Measurements from ENCODE around the gene PRKAB2. TPM values are rescaled to one million over a fixed set of nuclear protein-coding genes. Genes with fewer than 3 reads are reported as not detected.
"Not testable (repeated sequence)": the region's sequence is repeated elsewhere in the genome, so short reads cannot be mapped to it uniquely, and the experiment has no call there.

PRKAB2 gene
- total and polyA plus RNA-seq, 2 donors, result 5.5 to 10.1 TPM

GRCh38 chr1:147167365-147167764 is 4.9 kb downstream of the PRKAB2 start:
- no peak overlapping the region for H3K4me3 ChIP-seq (ENCODE audit: low read length in 2 of 2)
- no peak for DNase-seq (ENCODE audit: low read depth in 6 of 9, low spot score in 9 of 9)
- H3K27ac ChIP-seq (ENCODE audit: low read depth in 1 of 2, low read length in 1 of 2), result no peak overlapping the region
- peaks cover 6 to 9% of the 10 kb centered on the region in 2 donors for H3K4me1 ChIP-seq (ENCODE audit: control insufficient read depth in 2 of 2, insufficient read depth in 2 of 2, low read length in 2 of 2)
- H3K36me3 ChIP-seq (ENCODE audit: control insufficient read depth in 2 of 2, insufficient read depth in 2 of 2, low read length in 1 of 2), result no peaks in the 10 kb centered on the region
- no peaks in the 10 kb centered on the region for H3K27me3 ChIP-seq (ENCODE audit: control insufficient read depth in 2 of 2, insufficient read depth in 1 of 2, low read length in 1 of 2)
- WGBS, result 93% methylated on average over 1 of the region's 1 CpG
- no peaks in the 10 kb centered on the region for H3K9me3 ChIP-seq (ENCODE audit: control insufficient read depth in 2 of 2, insufficient read depth in 1 of 2, low read length in 1 of 2)

GRCh38 chr1:147163019-147163418 is 9.3 kb downstream of the PRKAB2 start:
- no peak overlapping the region for H3K27ac ChIP-seq (ENCODE audit: low read depth in 1 of 2, low read length in 1 of 2)
- peaks cover 13 to 28% of the 10 kb centered on the region in 2 donors for H3K36me3 ChIP-seq (ENCODE audit: control insufficient read depth in 2 of 2, insufficient read depth in 2 of 2, low read length in 1 of 2)
- H3K4me3 ChIP-seq (ENCODE audit: low read length in 2 of 2), result no peak overlapping the region
- H3K9me3 ChIP-seq (ENCODE audit: control insufficient read depth in 2 of 2, insufficient read depth in 1 of 2, low read length in 1 of 2), result no peaks in the 10 kb centered on the region
- 98% methylated on average over 1 of the region's 1 CpG for WGBS
- no peak for DNase-seq (ENCODE audit: low read depth in 6 of 9, low spot score in 9 of 9)
- H3K4me1 ChIP-seq (ENCODE audit: control insufficient read depth in 2 of 2, insufficient read depth in 2 of 2, low read length in 2 of 2), result no peaks in the 10 kb centered on the region
- H3K27me3 ChIP-seq (ENCODE audit: control insufficient read depth in 2 of 2, insufficient read depth in 1 of 2, low read length in 1 of 2), result no peaks in the 10 kb centered on the region

DNA sequence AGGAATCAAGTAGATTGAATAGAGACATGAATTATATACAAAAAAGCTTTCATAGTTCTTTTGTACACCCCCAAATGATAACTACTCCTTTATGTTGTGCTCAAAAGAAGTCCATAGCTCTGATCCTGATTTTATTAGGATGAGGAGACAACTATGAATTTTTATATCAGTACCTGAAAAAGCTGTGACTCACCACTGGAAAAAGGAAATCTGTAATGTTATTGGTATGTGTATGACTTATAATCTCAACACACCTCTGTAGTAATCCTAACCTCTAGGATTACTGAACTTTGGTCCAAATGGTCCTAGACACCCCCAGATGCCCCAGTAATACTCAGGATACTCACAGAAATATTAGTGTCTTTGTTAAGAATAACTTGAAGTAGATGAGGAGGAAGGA is 10.2 kb downstream of the PRKAB2 start:
- no peak overlapping the region for H3K4me3 ChIP-seq (ENCODE audit: low read length in 2 of 2)
- peaks cover 13 to 31% of the 10 kb centered on the region in 2 donors for H3K36me3 ChIP-seq (ENCODE audit: control insufficient read depth in 2 of 2, insufficient read depth in 2 of 2, low read length in 1 of 2)
- H3K27me3 ChIP-seq (ENCODE audit: control insufficient read depth in 2 of 2, insufficient read depth in 1 of 2, low read length in 1 of 2), result no peaks in the 10 kb centered on the region
- no peak overlapping the region for H3K27ac ChIP-seq (ENCODE audit: low read depth in 1 of 2, low read length in 1 of 2)
- H3K9me3 ChIP-seq (ENCODE audit: control insufficient read depth in 2 of 2, insufficient read depth in 1 of 2, low read length in 1 of 2), result no peaks in the 10 kb centered on the region
- no peak for DNase-seq (ENCODE audit: low read depth in 6 of 9, low spot score in 9 of 9)
- no peaks in the 10 kb centered on the region for H3K4me1 ChIP-seq (ENCODE audit: control insufficient read depth in 2 of 2, insufficient read depth in 2 of 2, low read length in 2 of 2)

DNA sequence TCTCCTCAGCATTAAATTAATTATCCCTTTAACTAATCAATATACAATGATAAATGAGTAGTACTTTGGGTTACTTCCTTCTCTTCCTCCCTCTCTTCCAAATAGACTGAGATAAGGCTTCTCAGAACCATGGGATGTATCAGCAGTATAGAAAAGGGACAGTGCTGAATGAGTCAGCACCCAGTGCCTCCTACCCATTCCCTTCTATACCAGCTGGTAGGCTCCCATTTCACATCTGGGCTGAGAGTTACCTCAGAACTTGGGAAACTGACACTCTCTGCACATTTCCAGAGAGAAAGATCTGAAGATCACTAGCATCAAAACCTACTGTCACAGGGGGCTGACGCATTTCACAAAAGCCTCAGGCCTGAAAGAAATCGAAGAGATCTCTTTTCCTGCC is 15.2 kb downstream of the PRKAB2 start:
- H3K36me3 ChIP-seq (ENCODE audit: control insufficient read depth in 2 of 2, insufficient read depth in 2 of 2, low read length in 1 of 2), result peaks cover 13 to 29% of the 10 kb centered on the region in 2 donors
- DNase-seq (ENCODE audit: low read depth in 6 of 9, low spot score in 9 of 9); H3K27ac ChIP-seq (ENCODE audit: low read depth in 1 of 2, low read length in 1 of 2); H3K27me3 ChIP-seq (ENCODE audit: control insufficient read depth in 2 of 2, insufficient read depth in 1 of 2, low read length in 1 of 2); H3K4me3 ChIP-seq (ENCODE audit: low read length in 2 of 2); H3K9me3 ChIP-seq (ENCODE audit: control insufficient read depth in 2 of 2, insufficient read depth in 1 of 2, low read length in 1 of 2); H3K4me1 ChIP-seq (ENCODE audit: control insufficient read depth in 2 of 2, insufficient read depth in 2 of 2, low read length in 2 of 2): not testable (repeated sequence)
- 96% methylated on average over 2 of the region's 2 CpGs for WGBS

DNA sequence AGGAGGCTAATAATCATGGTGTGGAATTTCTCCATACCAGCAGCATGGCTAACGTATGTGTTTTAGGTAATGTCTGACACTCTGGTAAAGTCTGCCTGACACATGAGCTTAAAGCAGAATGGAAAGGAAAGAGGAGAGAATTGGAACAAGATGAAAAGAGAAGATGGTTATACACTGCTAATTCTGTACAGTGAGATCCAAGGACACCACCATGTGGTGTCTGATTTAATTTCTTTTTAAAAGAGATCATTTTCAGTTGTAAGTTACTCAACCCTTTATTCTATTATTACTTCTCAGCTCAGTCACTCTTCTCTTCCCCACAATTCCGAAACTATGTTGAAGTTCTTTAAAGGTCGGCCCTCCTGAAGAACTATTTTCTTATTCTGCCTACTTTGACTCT is 15.6 kb downstream of the PRKAB2 start:
- H3K4me3 ChIP-seq (ENCODE audit: low read length in 2 of 2), result no peak overlapping the region
- no peaks in the 10 kb centered on the region for H3K4me1 ChIP-seq (ENCODE audit: control insufficient read depth in 2 of 2, insufficient read depth in 2 of 2, low read length in 2 of 2)
- DNase-seq (ENCODE audit: low read depth in 6 of 9, low spot score in 9 of 9), result no peak
- no peaks in the 10 kb centered on the region for H3K27me3 ChIP-seq (ENCODE audit: control insufficient read depth in 2 of 2, insufficient read depth in 1 of 2, low read length in 1 of 2)
- H3K27ac ChIP-seq (ENCODE audit: low read depth in 1 of 2, low read length in 1 of 2), result no peak overlapping the region
- peaks cover 13 to 28% of the 10 kb centered on the region in 2 donors for H3K36me3 ChIP-seq (ENCODE audit: control insufficient read depth in 2 of 2, insufficient read depth in 2 of 2, low read length in 1 of 2)
- no peaks in the 10 kb centered on the region for H3K9me3 ChIP-seq (ENCODE audit: control insufficient read depth in 2 of 2, insufficient read depth in 1 of 2, low read length in 1 of 2)
- 96% methylated on average over 3 of the region's 3 CpGs for WGBS

DNA sequence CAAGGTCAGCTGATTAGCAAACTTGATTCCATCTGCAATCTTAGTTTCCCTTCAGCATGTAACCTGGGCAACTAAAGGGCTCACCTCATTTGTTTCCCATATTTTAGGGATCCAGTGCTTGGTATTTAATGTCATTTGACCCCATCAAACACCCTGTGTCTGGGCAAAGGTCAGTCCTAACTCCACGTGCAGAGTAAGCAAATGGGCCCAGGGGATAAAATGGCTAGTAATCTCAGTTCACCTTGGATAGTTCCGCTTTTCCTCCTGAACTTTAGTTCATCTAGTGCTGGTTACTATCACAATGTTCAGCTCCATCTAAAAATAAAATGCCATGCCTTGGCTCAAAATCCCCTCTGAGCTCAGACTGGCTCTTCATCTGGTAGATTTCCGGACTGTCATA is 19.5 kb downstream of the PRKAB2 start:
- no peak overlapping the region for H3K4me3 ChIP-seq (ENCODE audit: low read length in 2 of 2)
- no peaks in the 10 kb centered on the region for H3K9me3 ChIP-seq (ENCODE audit: control insufficient read depth in 2 of 2, insufficient read depth in 1 of 2, low read length in 1 of 2)
- 94% methylated on average over 3 of the region's 3 CpGs for WGBS
- no peaks in the 10 kb centered on the region for H3K4me1 ChIP-seq (ENCODE audit: control insufficient read depth in 2 of 2, insufficient read depth in 2 of 2, low read length in 2 of 2)
- peaks cover 0 to under 1% of the 10 kb centered on the region in 2 donors for H3K36me3 ChIP-seq (ENCODE audit: control insufficient read depth in 2 of 2, insufficient read depth in 2 of 2, low read length in 1 of 2)
- DNase-seq (ENCODE audit: low read depth in 6 of 9, low spot score in 9 of 9), result no peak
- no peak overlapping the region for H3K27ac ChIP-seq (ENCODE audit: low read depth in 1 of 2, low read length in 1 of 2)
- H3K27me3 ChIP-seq (ENCODE audit: control insufficient read depth in 2 of 2, insufficient read depth in 1 of 2, low read length in 1 of 2), result no peaks in the 10 kb centered on the region

DNA sequence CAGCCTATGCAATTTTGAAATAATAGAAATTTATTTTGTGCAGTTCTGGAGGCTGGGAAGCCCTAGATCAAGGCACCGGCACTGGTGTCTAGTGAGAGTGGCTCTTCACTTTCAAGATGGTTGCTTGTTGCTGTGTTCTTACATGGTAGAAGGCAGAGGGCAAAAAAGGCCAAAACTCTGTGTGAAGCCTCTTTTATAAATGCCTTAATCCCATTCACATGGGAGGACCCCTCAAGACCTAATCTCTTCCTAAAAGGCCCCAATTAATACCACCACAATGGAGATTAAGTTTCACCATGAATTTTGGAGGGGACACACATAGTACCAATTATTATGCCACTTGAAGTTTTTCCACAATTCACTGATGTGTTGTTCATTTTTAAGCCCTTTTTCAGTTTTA is 21.0 kb downstream of the PRKAB2 start:
- Histone ChIP-seq H3K9me3 (ENCODE audit: control insufficient read depth in 2 of 2, insufficient read depth in 1 of 2, low read length in 1 of 2) (no peaks in the 10 kb centered on the region), H3K4me3 (ENCODE audit: low read length in 2 of 2) (no peak overlapping the region), H3K27me3 (ENCODE audit: control insufficient read depth in 2 of 2, insufficient read depth in 1 of 2, low read length in 1 of 2) (no peaks in the 10 kb centered on the region), H3K27ac (ENCODE audit: low read depth in 1 of 2, low read length in 1 of 2) (no peak overlapping the region), H3K4me1 (ENCODE audit: control insufficient read depth in 2 of 2, insufficient read depth in 2 of 2, low read length in 2 of 2) (no peaks in the 10 kb centered on the region), H3K36me3 (ENCODE audit: control insufficient read depth in 2 of 2, insufficient read depth in 2 of 2, low read length in 1 of 2) (no peaks in the 10 kb centered on the region)
- 94% methylated on average over 1 of the region's 1 CpG for WGBS
- no peak for DNase-seq (ENCODE audit: low read depth in 6 of 9, low spot score in 9 of 9)

GRCh38 chr1:147142886-147143285 is 29.4 kb downstream of the PRKAB2 start:
- no peak for DNase-seq (ENCODE audit: low read depth in 6 of 9, low spot score in 9 of 9)
- no peak overlapping the region for H3K4me3 ChIP-seq (ENCODE audit: low read length in 2 of 2)
- no peaks in the 10 kb centered on the region for H3K9me3 ChIP-seq (ENCODE audit: control insufficient read depth in 2 of 2, insufficient read depth in 1 of 2, low read length in 1 of 2)
- no peak overlapping the region for H3K27ac ChIP-seq (ENCODE audit: low read depth in 1 of 2, low read length in 1 of 2)
- WGBS, result 97% methylated on average over 2 of the region's 2 CpGs
- H3K27me3 ChIP-seq (ENCODE audit: control insufficient read depth in 2 of 2, insufficient read depth in 1 of 2, low read length in 1 of 2), result no peaks in the 10 kb centered on the region
- H3K4me1 ChIP-seq (ENCODE audit: control insufficient read depth in 2 of 2, insufficient read depth in 2 of 2, low read length in 2 of 2), result no peaks in the 10 kb centered on the region
- H3K36me3 ChIP-seq (ENCODE audit: control insufficient read depth in 2 of 2, insufficient read depth in 2 of 2, low read length in 1 of 2), result no peaks in the 10 kb centered on the region

GRCh38 chr1:147130721-147131120 is 41.5 kb downstream of the PRKAB2 start:
- not testable (repeated sequence) for H3K4me3 ChIP-seq (ENCODE audit: low read length in 2 of 2); H3K36me3 ChIP-seq (ENCODE audit: control insufficient read depth in 2 of 2, insufficient read depth in 2 of 2, low read length in 1 of 2); DNase-seq (ENCODE audit: low read depth in 6 of 9, low spot score in 9 of 9); H3K9me3 ChIP-seq (ENCODE audit: control insufficient read depth in 2 of 2, insufficient read depth in 1 of 2, low read length in 1 of 2); H3K27me3 ChIP-seq (ENCODE audit: control insufficient read depth in 2 of 2, insufficient read depth in 1 of 2, low read length in 1 of 2); H3K4me1 ChIP-seq (ENCODE audit: control insufficient read depth in 2 of 2, insufficient read depth in 2 of 2, low read length in 2 of 2); H3K27ac ChIP-seq (ENCODE audit: low read depth in 1 of 2, low read length in 1 of 2)
- 98% methylated on average over 1 of the region's 1 CpG for WGBS

Measured in thymus (tissue), 11 donors.